NCI-H2227 treated with DMSO at 0.1 percent for 48 hours (cell line): Measurements from ENCODE around the gene CHKA.

Source experiments
- DNase-seq: peaks from one replicate; lab custom pipeline; 2025; lab: John Stamatoyannopoulos, UW

The CHKA gene

DNA sequence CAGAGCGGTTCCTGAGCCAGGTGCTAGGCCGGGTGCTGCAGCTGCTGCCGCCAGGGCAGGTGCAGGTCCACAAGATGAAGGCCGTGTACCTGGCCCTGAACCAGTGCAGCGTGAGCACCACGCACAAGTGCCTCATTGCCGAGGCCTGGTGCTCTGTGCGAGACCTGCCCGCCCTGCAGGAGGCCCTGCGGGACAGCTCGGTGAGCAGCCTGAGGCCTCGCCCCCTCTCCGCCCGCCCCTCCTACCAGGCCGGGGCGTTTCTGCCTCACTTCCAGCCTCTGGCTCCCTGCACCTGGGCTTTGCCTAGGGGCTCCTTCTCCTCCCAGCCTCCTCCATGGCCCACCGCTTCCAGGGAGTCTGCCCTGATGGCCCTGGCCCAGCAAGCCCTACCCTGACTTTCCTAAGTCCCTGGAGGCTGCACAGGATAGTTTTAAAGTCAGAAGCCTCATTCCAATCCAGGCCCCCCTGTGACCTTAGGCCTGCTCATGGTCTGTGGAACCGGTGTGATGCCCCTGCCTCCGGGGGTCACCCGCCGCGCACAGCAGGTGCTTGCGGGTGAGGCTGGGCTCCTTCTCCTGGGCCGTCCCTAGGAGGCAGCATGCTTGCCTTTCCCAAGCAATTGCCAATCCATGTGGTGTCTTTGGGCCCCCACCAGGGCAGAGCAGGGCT is 76.9 kb downstream of the CHKA start:
- DNase-seq, result no peak

DNA sequence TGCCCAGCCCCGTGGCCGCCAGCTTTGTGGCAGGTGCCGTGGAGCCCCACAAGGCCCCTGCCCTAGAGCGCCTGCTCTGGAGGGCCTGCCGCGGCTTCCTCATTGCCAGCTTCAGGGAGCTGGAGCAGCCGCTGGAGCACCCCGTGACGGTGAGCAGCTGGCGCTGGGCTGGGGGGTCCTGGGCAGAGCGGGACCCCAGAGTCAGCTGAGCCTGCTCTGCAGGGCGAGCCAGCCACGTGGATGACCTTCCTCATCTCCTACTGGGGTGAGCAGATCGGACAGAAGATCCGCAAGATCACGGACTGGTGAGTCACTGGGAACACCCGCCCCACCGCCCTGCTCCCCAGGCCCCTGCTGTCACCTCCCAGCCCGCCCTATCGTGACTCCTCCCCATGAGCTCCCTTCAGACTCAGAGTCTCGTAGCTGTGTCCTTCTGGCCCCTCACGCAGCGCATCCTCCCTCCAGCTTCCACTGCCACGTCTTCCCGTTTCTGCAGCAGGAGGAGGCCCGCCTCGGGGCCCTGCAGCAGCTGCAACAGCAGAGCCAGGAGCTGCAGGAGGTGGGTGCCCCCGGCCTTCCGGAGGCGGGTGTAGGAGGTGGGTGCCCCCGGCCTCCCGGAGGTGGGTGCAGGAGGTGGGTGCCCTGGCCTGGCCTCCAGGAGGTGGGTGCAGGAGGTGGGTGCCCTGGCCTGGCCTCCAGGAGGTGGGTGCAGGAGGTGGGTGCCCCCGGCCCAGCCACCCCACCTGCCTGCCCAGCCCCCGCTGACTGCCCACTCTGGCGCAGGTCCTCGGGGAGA is 77.6 kb downstream of the CHKA start:
- no peak for DNase-seq

DNA sequence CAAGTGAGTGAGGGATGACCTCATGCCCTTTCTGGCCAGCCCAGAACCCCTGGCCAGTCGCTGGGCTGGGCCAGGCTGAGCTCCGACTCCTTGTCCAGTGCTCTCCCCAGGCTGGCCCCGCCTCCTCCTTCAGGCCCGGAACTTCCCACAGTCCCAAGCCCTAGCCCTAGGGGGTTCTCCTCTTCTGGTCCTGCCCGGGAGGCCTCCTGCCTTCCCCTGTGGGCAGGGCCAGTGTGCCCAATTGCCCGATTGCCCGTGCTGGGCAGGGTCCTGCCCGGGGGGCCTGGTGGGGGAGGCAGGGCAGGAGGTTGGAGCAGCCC is 78.2 kb downstream of the CHKA start:
- DNase-seq, result no peak

DNA sequence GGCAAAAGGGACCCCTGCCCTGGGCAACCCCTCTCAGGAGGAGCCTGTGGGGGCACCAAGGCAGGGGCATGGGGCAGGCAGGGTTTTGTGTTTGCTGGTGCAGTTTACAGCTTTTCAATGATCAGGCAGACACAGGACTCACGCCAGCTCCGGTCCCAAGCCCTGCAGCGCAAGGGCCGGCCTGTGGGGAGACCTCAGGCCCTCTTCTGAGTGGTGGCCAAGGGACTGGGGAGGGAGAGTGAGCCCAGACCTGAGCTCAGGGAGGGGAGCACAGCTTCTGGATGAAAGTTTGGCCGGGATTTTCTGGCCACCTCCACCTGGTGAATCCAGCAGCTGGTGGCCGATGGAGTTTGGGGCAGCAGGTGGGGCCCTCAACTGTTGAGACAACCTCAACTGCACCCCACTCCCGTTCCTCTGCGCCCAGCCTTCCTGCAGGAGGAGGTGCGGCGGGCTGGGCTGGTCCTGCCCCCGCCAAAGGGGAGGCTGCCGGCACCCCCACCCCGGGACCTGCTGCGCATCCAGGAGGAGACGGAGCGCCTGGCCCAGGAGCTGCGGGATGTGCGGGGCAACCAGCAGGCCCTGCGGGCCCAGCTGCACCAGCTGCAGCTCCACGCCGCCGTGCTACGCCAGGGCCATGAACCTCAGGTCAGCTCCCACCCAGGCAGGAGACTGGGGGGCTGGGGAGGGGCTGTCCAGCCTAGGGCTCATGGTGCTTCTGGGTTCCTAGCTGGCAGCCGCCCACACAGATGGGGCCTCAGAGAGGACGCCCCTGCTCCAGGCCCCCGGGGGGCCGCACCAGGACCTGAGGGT is 78.8 kb downstream of the CHKA start:
- no peak for DNase-seq

DNA sequence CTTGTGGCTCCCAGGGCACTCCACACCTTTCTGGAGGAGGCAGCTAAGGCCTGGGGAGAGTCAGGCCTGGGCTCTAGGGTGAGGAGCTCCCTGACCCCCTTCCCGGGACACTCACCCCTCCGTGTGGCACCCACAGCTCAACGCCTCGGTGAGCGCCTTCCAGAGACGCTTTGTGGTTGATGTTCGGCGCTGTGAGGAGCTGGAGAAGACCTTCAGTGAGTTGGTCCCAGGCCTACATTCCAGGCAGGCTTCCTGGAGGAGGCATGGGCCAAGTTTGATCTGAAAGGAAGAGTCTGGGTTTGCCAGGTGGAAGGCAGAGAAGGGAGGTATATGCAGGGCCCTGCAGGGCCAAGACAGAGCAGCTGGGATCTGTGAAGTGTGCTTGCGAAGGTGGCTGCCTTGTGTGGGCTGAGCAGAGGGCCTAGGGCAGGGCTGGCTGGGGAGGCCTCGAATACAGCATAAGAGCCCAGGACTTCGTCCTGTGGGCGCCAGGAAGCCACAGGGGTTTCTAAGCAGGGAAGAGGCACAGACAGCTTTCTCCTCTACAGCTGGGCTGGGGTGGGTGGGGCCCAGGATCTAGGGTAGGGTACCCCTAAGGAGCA is 79.5 kb downstream of the CHKA start:
- no peak for DNase-seq

DNA sequence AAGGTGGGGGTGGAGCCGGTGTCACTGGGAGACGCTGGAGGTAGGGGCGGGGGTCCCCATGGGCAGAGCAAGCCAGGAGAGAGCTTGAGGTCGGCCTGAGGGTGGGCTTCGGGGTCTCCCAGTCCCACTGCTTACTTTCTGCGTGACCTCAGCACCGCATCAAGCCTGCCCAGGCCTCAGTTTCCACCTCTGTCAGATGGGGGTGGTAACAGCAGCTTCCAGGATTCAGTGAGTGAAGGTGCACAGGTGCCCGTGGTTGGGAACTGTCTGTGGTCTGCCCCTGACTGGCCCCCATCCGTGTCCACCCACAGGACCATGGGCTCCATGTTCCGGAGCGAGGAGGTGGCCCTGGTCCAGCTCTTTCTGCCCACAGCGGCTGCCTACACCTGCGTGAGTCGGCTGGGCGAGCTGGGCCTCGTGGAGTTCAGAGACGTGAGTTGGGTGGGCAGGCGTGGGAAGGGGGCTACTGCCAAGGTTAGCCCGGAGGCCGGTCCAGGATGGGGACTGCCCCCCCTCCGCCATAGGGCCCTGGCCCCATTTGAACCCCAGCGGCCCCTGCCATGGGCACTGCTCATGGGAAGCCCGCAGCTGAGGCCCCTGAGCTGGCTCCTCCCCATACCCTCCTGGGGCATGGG is 80.1 kb downstream of the CHKA start:
- DNase-seq, result no peak

DNA sequence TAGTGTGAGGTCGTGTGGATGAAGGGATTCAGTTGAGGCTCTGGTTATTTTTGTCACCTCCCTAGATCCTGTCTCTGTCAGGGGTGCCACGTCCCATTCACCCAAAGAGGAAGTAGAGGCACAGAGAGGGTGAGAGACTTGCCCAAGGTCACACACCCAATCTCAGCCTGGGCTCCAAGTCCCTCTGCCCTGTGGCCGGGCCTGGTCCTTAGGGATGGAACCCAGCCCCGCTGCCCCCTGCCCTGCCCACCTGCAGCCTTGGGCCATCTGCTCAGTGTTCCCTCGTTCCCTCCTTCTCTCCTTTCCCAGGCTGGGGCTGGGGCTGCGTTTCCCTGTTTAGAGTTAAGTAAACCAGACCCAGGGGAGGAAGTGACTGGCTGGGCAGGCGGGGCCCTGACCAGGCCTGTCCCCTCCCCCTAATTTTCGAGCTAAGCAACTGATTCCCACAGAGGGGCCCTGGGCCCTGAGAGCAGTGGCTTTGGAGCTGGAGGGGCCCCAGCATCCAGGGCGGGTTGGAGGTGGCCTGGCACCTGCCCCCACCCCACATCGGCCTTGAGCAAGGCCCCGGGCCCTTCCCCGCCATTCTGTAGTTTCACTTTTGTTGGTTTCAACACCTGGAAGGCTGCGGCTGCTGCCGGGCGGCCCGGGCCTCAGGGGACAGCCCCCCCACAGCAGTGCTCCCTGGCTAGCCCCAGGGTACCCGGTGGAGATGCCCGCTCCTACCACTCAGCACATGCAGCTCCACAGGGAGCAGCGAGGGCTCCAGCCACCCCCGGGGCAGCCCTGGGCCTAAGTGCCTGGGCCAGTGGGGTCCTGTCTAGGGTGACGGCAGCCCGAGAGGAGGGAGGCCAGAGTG is 80.9 kb downstream of the CHKA start:
- DNase-seq, result no peak

DNA sequence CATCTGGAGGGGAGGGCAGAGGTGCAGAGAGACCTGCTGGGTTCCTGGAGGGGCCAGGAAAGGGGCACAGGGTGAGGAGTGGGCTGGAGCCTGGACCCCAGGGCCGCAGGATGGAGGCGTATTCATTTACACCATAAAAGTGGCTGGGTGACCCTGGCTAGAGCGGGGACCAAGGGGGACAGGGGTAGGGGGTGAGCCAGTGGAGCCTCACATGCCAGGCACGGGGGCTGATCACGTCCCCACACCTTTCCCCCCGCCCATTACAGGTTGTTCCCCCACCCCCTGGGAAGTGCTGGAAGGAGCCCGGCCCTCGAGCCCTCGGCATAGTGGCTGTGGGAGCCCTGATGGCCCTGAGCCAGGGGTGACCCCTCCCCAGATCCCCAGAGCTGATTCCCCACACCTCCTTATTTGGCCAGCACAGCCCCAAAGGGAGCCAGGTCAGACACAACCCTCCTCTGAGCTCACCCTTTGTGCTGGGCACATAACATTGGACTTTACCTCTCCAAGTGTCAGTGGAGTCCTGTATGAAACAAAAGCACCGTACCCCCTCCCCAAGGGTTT is 81.6 kb downstream of the CHKA start:
- DNase-seq, result no peak

DNA sequence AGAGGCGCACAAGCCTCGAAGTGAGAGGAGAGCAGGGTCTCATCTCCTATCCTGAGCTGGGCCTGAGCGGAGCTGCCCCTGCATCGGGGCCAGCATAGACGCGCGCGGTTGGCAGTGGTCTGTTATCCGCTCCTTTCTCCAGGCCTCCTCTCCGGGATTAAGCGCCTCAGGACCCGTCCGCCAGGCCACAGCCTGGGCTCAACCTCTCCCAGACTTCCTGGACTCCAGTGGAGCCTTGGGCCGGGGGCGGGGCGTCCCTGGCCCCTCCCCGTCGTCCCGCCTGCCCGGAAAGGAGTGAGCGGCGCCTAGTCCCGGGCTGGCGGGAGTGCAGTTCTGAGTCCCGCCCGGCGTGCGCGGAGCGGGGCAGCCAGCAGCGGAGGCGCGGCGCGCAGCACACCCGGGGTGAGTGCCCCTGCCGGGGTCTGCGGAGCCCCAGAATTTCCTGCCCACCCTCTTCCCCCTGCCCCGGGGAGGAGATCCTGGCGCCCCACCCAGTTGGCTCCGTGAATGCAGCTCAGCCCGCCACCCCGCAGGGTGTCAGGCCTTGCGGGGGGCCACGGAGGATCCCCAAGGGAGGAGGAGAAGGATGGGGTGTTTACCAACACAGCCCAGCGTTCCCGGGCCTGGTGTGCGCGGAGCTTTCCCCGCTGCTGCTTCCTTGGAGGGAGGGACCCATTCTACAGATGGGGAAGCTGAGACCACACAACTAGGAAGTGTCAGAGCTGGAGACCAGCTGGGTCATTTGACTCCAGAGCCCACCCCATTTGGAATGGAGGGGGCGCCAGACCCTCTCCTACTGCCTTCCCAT is 82.3 kb downstream of the CHKA start, which contains the start of gene TCIRG1:
Gene TCIRG1, plus strand, starts transcription at position 308 of the 808 bp plus-strand sequence. CDS start 2,247 bp downstream, outside the sequence.
- DNase-seq, result no peak

DNA sequence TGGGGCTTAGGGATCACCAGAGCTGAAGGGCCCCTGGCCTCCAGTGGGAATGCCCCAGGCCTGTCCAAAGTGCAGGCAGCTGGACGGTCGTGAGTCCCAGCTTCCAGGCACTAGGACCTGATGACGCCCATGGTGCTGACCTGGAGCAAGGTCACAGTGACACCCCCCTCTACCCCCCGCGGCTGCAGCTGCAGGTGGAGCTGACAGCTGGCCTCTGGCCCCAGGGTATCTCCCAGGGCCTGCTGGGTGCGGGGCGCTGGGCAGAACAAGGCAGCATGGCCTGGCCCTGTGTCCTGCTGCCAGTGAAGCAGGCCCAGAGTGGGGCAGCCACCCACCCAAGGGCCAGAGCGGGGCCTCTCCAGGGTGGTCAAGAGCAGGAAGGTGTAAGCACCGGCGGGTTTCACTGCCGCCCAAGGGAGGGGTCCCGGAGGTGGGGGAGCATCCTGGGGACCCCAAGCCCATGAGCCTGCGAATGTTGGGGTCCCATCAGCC is 82.9 kb downstream of the CHKA start:
- DNase-seq, result no peak

DNA sequence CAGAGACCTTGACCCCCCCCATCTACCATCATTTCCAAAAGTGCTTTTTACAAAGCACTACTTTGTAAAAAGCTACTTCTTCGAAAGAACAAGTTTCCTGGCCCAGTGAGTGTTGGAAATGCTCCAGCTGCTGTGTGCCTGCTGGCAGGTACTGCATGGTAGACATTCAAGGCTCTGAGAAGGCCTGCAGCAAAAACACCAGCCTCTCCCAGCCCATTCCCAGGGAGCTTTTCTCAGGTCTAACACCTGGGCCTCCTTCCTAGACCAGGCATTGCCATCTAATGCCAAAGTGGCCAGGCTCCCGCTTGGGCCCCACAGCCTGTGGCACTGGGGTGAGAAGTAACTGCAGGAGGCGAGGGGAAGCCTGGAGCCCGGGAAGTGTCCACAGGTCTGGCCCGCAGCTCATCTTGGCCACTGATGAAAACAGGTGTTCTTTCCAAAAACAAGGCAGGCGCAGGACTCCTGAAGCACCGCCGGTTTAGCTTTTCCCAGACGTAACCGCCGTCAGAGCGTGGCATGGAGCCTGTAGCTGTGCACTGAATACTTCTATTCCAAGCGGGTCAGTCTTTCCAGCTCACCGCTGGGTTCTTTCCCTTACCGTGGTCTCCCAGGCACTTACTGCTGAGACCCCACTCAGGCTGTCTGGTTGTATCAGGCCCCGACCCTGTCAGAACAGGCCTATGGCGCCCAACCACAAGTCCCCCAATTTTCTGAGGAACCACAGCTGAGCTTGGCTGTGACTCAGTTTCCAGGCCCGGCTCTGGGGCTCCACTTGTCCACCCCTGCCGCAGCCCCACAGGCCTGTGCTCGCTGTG is 83.6 kb downstream of the CHKA start:
- no peak for DNase-seq

DNA sequence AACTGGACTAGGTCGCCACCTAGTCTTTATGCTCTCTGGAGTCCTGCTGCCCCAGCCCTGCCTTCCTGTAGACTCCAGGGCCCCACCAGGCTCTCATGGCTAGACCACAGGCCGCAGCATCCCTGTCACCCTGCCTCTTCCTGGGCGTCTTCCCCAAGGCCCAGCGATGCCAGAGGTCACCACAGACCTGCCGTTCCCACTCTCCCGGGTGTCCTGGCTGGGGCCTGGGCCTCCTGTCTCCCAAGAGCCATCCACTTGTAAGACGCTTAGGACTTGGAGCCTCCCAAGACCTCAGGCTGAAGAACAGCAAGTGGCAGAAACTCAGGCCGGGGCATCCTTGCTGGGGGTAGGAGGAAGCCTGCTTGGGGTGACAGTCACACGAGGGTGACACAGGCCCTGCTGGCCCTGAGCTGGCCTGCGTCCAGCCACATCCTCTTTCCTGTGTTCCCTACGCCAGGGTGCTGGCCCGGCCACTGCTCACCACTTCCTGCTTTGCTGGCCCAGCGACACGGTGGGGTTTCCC is 84.4 kb downstream of the CHKA start:
- DNase-seq, result no peak

DNA sequence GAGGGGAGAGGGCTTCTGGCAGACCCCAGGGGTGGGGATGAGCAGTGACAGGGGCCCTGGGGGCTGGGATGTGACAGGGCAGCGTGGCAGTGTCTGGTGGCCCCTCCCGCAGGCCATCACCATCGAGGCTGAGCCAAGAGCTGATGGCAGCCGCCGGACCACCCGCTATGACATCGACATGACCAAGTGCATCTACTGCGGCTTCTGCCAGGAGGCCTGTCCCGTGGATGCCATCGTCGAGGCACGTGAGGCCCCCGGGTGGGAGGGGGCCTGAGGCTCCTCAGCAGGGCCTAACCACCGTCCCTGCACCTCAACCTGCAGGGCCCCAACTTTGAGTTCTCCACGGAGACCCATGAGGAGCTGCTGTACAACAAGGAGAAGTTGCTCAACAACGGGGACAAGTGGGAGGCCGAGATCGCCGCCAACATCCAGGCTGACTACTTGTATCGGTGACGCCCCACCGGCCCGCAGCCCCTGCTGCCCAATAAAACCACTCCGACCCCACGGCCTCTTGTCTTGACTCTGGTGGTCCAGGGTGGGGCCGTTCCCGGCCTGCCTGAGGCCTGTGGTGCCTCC is 85.0 kb downstream of the CHKA start:
- no peak for DNase-seq

DNA sequence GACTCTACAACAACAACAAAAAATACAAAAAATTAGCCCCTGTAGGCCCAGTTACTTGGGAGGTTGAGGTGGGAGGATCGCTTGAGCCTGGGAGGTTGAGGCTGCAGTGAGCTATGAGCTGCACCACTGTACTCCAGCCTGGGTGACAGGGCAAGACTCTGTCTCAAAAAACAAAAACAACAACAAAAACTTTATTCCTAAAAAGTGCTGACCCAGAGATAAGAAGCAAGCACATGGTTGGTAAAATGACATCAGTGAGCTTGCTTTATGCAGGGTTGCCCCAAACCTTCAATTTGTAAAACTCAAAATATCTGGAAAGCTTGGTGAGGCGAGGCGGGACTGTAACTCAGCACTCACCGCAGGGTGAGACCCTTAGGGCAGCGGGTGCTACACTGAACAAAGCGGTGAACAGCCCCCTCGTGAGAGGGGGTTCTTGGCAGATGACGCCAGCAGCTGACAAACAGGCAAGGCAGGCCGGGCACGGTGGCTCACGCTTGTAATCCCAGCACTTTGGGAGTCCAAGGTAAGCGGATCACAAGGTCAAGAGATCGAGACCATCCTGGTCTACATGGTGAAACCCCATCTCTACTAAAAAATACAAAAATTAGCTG is 85.8 kb downstream of the CHKA start:
- DNase-seq, result no peak

DNA sequence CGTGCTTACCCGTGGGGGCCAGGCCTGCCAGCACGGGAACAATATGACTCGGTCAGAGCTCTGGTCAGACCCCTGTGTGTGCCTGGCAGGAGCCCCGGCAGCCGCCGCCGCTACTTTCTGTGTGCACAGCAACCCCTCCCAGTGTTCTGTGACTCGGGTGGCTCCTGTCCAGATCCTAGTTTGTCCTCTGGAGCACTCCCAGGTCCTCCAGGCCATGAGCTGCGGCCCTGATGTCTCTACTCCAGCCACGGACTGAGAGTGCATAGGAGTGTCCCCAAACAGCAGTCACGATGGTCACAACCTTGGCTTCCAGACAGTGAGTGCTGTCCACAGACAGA is 87.5 kb downstream of the CHKA start:
- no peak for DNase-seq

DNA sequence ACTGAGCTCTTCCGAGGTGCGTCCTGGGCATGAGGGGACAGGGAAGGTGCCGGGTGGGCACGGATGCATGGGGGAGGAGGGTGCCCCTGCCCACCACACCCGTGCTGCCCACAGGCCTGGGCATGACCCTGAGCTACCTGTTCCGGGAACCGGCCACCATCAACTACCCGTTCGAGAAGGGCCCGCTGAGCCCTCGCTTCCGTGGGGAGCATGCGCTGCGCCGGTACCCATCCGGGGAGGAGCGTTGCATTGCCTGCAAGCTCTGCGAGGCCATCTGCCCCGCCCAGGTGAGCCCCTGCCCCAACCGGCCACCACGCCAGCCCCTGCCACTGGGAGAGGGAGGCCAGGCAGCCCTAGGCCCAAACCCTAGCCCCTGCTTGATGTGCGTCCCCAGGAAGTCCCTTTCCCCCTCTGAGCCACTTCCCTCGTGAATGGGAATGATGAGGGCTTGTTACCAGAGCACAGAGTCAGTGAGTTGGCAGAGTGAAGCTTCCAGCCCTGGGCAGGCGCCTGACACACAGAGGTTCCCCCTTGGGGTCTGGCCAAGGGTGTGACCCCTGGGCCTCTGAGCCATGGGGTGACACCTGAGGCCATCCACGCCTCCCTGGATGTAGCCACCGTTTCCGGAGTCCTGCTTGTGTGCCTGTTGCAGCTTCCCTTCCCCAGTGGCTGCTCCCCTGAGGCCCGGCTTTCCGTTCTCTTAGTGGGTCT is 88.0 kb downstream of the CHKA start:
- no peak for DNase-seq

DNA sequence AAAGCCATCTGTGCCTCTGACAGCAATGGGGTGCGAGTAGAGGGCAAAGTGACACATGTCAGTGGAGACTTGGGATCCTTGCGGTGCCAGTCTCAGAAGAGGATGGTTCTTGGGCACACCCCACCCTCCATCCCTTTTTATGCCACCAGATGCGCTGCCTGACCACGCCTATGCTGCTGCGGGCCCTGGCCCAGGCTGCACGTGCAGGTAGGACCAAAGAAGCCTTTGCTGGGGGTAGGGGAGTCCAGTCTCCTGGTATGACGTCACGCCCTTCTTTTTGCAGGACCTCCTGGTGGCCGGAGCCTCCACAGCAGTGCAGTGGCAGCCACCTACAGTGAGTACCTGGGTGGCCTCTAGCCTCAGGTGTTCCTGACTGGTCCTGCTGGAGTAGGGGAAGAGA is 89.2 kb downstream of the CHKA start:
- no peak for DNase-seq
